Spleen (tissue), 7 donors: Measurements from ENCODE around the gene PHKG1.

Experiments used
- CTCF ChIP-seq, 11 experiments: fragments of 200-600 bp in 7 of 11; fragments of 450-650 bp in 4 of 11; sonication (generic) in 4 of 11; IDR thresholded peaks in 8 of 11; conservative IDR thresholded peaks in 3 of 11; 1 replicate in 7 of 11; 2 replicates in 4 of 11; pipeline versions ENCODE4 v1.4.0 to v1.8.0; 2016 to 2021; ENCODE audit warnings: antibody characterized with exemption in 11 of 11, inconsistent platforms in 4 of 11, mild to moderate bottlenecking in 1 of 11
- POLR2A ChIP-seq, 3 donors: fragments of 450-650 bp; IDR thresholded peaks; one replicate each; pipeline ENCODE4 v1.5.1; 2017; ENCODE audit warnings: antibody characterized with exemption in 3 of 3, mild to moderate bottlenecking in 1 of 3
- donor health status: DM: no; HTN: no; CAD: no; lungs with moderate emphysema.
- donor health status: DM: no; HTN: no; CAD: no.
- donor health status: DM: no; HTN: no; CAD: no.

GRCh38 chr7:56107954-56108258, 15.2 kb upstream of the PHKG1 start:
- TF ChIP-seq CTCF (IDR thresholded peaks at IDR 0.05 in 8 of 11, conservative IDR thresholded peaks at IDR 0.05 in 3 of 11) (no peak), POLR2A (IDR thresholded peaks at IDR 0.05) (no peak)
